HG02884 (cell line): ENCODE measurements around the gene SCARB1.
A peak's percentile ranks its signal among the peaks of the same experiment; 100 is the strongest.

Experiments
- ATAC-seq: cut with Tn5 transposase; IDR thresholded peaks from one replicate; pipeline ENCODE4 v1.9.1; 2021; ENCODE audit warnings: mild to moderate bottlenecking, moderate library complexity; ENCODE audit not compliant: unreplicated experiment

SCARB1 gene

DNA sequence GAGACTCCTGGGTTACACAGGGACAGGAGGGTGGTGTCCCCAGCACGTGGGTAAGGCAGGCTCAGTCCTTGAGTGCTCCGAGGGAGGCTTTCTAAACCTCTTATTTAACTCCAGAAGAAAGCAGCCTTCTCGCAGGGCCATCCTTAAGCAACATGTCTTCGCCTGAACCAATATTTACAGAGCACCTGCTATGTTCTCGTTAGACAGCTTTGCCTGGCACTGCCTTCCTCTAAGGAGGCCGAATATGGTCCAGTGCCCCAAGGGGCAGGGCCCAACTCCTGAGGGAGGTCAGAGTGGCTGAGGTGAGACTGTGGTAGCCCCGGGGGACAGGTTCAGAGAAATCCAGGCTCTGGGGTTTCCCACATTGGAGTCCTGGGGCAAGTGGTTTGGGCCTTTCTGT is 2.1 kb upstream of the SCARB1 start:
- no peak for ATAC-seq

DNA sequence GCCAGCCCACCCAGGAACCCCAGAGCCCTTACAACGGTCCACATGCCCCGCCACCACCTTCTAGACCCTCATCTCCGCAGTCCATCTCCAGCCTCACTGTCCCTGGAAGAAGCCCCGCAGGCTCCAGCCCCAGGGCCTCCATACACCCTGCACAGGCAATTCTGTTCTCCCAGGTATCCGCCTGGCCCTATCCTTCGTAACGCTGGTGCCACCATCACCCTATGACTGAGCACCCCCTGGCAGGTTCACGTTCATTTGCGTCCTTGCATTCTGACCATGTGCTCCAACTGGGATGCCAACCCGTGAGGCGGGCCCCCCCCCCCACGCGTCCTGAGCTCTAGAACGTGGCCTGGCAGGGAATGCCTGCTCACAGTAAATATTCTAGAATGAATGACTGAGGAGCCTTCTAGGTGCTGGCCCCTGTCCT is 675 bp upstream of the SCARB1 start:
- no peak for ATAC-seq

DNA sequence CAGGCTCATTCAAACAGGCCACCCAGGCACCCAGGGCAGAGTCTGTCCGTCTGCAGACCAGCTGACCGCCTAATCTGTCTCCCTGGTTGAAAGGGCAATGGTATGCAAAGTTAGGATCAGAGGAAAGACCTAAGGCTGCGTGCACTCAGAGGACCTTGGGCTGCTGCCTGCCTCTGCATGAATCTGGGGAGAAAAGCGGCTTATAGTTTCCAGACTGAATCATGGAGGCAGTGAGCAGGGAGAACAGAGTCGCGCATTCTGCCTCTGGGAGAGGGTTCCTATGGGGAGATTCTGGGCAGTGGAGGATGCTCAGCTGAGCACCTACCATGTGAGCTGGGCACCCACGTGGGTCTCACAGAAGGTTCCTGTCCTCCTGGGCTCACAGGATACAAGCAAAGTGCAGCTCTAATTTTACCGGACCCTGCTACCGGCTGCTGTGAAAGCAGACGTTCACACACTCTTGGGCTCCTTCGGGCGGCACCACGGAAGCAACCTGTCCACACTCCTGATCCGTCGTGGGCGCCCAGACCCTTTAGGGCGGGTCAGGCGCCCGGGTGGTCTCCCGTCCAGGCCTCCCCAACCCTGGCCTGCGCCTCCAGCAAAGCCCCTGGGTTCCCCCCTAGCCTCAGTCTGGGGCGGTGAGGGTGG is 772 bp downstream of the SCARB1 start:
- peak; percentile 22 for ATAC-seq

DNA sequence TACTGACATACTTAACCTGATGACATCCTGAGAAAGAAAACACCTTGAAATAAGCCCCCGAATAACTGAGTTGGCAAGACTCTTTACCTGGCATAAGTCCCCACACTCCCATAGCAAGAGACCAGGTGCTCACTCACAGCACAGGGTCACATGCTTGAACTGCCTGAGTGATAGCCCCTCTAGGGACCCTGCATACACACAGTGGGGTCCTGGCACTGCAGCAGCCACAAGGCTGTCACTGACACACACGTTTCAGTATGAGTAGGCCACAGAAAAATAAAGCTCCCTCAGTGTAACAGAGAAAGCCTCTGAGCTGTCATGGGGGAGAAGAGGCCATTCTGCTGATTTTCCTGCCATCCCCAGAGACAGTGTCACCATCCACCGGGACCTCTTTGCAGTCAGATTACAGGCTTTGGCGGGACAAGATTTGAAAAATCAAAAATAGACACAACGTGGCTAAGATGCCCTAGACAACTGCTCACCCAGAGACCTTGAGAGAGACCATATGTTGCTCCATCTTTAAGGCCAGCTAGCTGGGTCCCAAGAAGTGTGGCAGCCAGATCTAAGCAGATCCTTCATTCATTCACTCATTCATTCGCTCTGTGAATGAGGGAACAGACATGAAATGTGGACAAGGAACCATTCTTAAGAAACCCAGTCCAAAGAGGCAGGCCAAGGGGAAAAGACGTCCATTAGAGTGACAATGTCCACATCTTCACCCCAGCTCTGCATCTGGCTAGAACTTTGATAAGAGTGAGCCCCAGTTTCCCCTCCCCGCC is 1.6 kb downstream of the SCARB1 start:
- ATAC-seq = no peak

DNA sequence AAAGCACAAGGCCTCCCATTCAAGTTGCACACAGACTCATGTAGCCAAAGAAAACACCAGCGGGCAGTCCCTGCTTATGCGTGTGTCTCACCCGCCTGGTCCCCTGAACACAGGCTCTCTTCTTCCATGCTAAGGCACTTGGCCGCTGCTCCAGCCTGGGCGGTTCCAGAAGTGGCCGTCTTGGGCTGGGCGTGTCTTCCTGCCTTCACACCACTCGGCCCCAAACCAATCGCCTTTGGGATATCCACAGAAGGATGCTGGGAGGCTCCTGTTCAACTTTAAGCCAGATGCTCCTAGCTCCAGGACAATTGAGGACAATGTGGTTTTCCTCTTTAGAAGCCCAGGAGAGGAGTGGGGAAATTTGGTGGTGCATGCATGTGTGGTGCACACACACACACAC is 2.2 kb downstream of the SCARB1 start:
- ATAC-seq = no peak

DNA sequence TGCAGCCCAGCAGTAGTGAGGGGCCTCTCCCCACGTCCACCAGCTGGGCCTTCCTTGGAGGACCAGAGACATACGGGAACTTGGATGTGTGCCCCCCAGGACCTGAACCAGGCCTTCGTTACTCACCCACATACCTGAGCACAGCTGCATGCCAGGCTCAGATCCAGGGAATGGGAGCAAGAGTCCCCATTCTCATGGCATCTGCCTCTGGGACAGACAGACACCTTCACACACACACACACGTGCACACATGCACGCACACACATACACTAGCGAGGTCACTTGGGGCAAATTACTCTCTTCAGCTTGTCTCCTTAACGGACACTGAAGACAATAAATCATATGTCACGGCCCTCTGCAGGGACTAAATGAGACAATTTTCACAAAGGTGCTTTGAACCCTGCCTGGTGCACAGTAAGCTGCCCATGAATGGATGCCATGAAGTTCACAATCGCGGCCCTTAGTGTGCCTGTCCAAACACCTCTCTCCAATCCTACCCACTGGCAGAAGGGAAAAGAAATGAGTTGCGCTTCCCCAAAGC is 5.7 kb downstream of the SCARB1 start:
- ATAC-seq = no peak

DNA sequence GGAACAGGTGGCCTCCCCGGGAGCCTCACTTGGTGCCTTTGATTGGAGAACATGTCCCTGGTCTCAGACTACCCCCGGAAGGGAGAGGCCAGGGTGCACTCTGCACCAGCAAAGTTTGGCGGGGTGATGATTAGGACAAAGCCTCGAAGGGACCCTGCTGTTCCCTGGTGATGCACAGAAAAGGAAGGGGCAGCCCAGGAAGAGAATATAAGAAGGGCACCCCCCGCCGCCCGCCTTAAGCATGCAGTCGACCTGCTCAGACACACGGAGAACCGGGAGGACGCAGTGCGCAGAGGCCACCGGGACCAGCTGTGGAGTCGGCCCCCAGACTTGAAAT is 6.9 kb downstream of the SCARB1 start:
- ATAC-seq = no peak

DNA sequence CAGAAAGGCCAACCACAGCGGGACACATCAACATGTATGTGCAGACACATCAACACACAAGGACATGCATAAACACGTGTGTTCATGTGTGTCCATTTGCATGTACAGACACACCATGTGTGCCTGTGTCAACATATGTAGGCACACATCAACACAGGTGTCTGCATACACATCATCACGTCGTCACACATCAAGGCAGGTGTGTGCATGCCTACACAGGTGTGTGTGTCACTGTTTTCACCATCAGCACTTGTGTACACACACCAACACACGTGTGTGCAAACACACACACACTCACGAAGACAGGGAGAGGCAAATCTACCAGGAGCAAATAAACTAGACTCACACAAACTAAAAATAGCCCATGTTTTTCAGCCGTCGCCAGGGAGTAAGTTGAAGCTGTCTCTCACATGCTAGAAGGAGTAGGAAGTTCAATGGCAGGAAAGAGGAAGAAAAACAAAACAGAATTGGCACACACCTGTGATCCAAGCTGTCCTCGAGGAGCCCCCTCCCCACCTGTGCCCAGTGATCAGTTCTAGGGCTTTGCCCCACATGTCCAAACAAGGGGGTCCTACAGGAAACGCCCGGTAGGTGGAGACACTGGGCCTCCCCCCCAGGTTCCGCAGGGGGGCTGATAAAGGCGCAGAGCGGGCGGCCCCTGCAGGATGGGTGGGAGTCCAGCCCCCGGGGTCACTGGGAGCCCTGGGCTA is 7.4 kb downstream of the SCARB1 start:
- ATAC-seq = no peak

DNA sequence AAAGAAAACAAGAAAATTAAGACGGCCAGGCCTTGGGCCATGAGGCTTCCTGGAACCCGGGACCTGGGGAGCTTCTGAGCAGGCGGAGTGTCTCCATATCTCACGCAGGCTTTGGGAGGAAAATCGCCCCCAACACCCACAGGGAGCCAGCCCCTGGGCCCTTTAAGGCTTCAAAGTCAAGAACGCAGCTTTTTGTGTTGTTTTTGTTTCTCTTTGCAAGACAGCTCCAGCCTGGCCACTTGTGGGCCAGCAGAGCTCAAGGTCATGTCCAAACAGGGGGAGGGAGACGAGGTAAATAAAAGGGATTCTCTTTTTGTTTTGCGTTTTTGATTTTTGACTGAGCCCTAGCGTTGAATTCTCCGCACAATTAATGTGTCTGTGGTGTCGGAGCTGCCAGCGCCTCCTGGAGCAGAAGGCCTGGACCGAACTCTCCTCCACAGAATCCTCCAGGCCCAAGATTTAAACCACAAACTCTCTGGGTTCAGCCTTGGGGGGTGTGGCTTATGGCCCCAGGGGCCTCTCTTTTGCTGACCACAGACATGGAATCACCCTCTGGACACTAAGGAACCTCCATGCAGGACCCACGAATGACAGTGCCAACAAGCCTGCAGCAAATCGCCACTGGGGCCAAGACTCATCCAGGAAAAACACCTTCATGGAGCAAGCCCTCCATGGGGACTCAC is 8.2 kb downstream of the SCARB1 start:
- ATAC-seq = no peak

DNA sequence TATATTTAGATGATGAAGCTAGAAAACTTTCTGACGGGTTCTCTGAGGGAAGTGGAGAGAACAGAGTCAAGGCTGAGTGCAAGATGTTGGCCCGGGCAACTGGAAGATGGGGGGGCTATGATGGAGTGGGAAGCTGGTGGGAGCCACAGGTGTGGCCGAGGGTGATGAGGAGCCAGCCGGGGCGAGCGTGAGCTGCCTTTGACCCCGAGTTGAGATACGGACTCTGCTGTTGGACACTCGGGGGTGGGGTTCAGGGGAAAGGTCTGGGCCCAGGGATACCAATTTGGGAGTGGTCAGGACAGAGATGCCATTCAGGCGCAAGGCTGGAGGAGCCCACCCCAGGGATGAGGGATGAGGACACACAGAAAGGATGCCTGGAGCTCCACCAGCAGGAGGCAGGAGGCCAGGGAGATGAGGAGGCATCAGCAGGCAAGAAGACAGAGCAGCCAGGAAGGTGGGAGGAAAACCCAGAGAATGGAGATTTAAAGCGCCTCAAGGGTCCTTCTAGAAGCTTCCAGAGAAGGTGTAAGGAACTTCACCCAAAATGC is 9.0 kb downstream of the SCARB1 start:
- ATAC-seq = no peak

DNA sequence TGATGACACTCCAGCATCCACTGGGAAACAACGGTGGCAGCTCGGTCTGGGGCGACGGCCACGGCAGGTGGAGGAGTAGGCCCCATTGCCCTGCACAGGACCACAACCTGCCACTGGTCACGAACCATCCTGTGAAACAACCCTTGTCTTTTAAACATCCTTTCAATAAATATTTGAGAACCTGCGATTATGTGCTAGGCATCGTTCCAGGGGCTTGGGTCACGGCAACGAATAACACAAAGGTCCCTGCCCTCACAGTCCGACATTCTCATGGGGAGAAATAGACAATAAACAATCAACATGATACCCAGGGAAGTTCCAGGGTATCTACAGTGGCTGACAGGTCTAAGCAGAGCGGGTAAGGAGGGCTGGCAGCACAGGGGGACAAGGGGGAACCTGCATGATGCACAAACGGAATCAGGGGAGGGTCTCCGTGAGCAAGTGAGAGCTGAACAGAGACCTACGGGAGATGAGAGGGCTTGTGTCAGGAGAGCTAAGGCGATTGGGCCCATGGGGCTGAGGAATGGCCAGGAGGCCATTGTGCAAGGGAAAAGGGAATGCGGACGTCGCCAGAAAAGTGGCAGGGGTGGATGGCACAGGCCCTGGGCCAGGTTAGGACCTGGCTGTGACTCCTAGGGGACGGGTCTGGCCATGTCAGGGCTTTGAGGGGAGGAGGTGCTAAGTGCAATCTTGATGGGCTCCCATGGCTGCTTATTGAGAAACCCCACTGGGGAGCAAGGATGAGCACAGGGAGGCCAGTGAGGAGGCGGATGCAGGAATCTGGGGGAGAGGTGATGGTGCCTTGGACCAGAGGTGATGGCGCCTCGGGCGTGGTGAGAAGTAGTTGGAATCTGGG is 9.7 kb downstream of the SCARB1 start:
- no peak for ATAC-seq

DNA sequence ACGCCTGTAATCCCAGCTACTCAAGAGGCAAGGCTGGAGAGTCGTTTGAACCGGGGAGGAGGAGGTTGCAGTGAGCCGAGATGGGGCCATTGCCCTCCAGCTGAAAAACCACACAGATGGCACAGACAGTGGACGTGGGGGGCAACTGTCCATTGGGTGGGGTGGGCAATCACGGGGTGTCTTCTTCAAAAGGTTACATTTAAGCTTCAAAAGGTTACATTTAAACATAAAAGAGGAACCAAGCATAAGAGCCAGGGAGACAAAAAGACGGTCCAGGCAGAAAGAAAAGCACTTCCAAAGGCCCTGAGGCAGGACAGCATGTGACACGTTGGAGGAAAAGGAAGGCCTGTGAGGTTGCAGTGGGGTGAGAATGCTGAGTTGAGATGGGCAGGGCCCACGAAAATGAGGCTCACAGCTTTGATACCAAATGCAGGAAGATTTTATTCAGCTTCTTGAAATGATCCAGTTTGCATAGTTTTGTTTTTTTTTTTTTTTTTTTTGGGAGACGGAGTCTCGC is 10.7 kb downstream of the SCARB1 start:
- ATAC-seq = no peak

DNA sequence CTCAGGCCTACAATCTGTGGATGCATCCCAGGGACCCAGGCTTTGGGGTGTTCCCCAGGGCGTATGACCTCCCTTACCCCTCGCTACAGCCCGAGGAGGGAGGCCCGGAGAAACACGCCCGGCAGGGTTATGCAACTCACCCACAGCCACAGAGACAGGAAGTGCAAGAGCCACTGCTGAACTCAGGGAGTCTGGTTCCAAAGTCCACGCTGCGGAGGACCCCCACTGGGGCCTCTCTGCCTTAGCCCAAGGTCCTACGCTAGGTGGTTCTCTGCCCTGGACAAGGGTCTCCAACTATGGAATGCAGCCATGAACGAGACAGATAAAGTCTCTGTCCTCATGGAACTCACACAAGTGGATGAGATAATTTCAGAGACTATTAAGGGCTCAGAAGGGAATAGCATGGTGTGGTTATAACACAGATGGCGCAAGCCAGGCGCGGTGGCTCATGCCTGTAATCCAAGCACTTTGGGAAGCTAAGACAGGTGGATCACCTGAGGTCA is 11.3 kb downstream of the SCARB1 start:
- no peak for ATAC-seq

DNA sequence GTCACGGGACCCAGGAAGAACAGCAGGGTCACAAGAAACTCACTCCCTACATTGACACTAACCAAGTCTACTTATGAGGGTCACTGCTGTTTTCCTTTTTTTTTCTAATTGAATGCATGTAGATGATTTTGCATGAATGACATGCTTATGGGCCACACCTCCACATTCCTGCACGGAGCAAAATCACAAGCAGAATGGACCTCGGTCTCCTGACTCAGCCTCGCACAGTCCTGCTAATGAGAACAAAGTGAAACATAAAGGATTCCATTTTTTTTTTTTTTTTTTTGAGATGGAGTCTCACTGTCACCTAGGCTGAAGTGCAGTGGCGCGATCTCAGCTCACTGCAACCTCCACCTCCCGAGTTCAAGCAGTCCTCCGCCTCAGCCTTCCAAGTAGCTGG is 12.3 kb downstream of the SCARB1 start:
- ATAC-seq = no peak

DNA sequence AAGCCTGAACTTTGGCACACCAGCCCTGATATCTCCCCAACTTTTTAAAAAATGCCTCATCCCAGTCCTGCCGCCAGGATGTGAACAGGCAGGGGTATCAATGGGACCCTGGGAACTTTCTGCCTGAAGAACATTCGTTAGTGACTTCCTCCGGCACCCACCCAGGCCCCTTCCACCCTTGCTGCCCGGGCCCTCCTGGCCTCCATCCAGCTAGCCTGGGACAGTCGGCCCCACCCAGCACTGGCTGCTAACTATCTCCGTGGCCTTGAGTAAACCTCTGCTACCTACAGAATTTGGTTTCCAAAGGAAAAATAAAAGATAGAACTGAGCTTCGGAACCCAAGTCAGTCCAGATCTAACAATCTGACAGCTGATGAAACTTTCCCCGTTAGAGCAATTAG is 14.3 kb downstream of the SCARB1 start:
- ATAC-seq = no peak

DNA sequence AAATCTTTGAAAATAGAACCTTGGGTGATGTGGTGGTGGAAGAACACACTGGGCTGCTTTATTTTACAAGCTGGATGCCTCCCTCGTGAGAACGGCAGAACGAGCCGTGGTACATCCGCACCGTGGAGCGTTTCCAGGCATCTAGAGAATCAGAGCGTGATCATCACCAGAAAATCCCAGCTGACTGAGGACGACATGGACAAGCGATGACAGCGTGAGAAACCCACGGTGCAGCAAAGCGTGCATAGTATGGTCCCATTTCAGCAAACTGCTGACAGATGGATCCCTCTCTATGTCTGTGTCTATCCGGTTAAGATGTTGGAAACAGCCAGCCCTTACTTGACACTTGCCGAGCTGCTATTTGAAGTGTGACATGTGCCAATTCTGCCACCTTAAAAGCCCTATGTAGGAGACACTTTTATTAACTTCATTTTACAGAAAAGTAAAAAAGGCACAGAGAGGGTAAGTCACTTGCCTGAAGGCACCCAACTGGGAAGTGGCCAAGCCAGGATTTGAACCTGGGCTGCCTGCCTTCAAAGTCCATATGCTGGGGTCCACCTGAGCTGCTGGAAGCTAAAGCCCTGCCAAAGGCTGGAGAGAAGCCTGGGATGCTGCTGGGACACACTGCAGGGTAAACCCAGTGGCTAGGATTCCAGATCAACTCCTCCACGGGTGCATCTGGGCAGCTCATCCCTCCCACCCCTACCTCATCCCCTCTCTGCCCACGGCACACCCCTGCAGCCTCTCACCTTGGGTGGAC is 14.9 kb downstream of the SCARB1 start:
- no peak for ATAC-seq

DNA sequence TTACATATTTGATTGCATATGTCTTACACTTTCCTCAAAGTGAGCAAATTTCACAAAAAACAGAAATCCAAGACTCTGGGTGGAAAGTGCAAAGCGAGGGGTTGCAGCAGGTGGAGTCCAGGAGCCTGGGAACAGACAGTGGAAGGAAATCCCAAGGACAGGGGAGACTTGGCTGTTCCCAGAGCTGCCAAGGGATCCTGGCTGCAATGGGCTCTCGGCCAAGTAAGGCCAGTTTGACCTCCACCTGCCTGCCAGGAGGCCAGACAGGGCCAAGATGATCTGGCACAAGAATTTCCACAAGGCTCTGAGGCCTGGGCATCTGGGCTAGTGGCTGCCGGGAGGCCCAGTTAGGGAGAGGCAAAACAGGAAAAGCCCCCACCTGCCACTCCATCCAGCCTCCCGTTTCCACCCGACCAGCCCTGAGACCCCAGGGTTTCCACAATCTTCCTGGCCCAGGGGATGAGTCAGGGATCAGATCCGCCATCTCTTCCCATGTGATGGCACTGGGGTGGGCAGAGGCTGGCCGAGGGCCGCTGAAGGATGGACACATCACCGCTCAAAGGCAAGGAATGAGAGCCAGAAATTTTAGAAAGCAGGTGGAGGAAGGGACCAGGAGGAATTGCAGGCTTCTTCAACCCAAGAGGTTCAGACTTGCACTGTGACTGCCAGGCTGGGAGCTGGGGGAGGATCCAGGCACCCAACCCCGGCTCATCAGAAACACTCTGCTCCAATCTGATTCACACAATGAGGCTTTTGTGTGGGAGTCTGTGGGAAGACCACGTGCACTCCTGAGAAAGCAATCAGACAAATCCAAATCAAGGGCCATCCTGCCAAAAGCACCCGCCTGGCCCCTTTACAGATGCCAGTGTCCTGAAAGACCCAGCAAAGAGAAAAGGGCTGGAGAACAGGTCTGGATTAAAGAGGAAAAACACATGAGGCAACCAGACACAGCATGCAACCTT is 16.3 kb downstream of the SCARB1 start:
- no peak for ATAC-seq
